ENCODE measurements around the gene PRXL2A. TPM values are rescaled to one million over a fixed set of nuclear protein-coding genes. Genes with fewer than 3 reads are reported as not detected.
A peak's percentile ranks its signal among the peaks of the same experiment; 100 is the strongest.
"Not testable (repeated sequence)": the region's sequence is repeated elsewhere in the genome, so short reads cannot be mapped to it uniquely, and the experiment has no call there.

The PRXL2A gene
- total and polyA plus RNA-seq, 9 donors: 24.8 to 58.9 (median 43.7) TPM

DNA sequence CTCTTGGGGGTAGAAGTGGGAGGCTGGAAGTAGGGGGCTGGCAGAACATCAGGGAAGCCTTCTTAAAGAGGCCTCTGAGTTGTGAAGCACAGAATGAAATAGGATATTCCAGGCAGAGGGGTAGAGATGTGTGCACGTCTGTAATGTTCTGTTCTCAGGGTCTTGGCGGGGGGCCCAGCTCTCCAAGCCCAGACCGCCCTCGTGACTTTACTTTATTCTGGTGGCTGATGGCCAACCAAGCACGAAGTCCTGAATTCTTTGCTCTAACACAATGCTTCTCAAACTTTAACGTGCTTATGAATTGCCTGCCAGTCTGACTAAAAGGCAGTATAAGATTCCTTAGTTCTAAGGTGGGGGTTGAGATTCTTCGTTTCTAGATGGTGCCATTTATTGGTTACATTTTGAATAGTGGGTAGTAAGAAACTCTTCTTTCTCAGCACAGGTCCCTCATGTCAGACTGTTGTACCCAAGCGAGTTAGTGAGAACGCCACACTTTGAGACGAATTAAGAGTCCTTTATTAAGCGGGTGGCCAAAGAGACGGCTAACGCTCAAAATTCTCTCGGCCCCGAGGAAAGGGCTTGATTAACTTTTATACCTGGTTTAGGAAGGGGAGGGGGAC, 8.2 kb downstream of the PRXL2A start:
- 43 to 52% (median 47%) methylated on average over 15 of the region's 15 CpGs for WGBS, 3 donors
- no peaks in the 10 kb centered on the region for H3K9me3 ChIP-seq
- intact Hi-C loops (cut with DNase I): no loop called here
- peaks cover 21% of the 10 kb centered on the region for H3K4me1 ChIP-seq (ENCODE audit: insufficient read depth)
- H3K27ac ChIP-seq: peak overlapping the region in 1 of 2 donors; percentile 30
- H3K27me3 ChIP-seq: no peaks in the 10 kb centered on the region
- TF ChIP-seq POLR2A (IDR thresholded peaks at IDR 0.05) (no peak), EP300 (IDR thresholded peaks at IDR 0.05) (no peak)
- TF ChIP-seq, protein P1, sequence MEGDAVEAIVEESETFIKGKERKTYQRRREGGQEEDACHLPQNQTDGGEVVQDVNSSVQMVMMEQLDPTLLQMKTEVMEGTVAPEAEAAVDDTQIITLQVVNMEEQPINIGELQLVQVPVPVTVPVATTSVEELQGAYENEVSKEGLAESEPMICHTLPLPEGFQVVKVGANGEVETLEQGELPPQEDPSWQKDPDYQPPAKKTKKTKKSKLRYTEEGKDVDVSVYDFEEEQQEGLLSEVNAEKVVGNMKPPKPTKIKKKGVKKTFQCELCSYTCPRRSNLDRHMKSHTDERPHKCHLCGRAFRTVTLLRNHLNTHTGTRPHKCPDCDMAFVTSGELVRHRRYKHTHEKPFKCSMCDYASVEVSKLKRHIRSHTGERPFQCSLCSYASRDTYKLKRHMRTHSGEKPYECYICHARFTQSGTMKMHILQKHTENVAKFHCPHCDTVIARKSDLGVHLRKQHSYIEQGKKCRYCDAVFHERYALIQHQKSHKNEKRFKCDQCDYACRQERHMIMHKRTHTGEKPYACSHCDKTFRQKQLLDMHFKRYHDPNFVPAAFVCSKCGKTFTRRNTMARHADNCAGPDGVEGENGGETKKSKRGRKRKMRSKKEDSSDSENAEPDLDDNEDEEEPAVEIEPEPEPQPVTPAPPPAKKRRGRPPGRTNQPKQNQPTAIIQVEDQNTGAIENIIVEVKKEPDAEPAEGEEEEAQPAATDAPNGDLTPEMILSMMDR (IDR thresholded peaks at IDR 0.05): no peak
- DNase-seq: peak; percentile 84 to 93 (median 87)
- no peak overlapping the region for H3K4me3 ChIP-seq
- H3K36me3 ChIP-seq: no peaks in the 10 kb centered on the region

DNA sequence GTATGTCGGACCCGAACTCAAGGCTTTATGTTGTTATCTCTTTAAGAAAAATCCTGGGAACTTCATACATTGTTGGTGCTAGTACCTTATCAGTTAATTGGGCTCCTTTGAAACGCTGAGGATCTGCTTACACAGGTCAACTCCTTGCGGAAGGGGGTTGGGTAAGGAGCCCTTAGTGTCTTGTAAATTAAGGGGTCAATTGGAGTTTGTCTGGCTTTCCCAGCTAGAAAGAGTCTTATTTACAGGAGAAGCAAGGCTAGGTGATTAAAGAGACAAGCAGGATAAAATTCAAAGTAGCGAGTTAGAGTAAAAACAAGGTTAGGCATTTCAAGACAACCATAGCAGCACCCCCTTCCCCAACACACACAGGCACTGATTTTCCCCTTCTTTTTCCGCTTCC, 8.9 kb downstream of the PRXL2A start:
- DNase-seq; intact Hi-C loops (cut with DNase I); H3K27me3 ChIP-seq; H3K4me3 ChIP-seq; H3K9me3 ChIP-seq; H3K36me3 ChIP-seq; H3K27ac ChIP-seq: not testable (repeated sequence)
- peaks cover 20% of the 10 kb centered on the region for H3K4me1 ChIP-seq (ENCODE audit: insufficient read depth)
- 62 to 70% (median 63%) methylated on average over 6 of the region's 6 CpGs for WGBS, 3 donors

DNA sequence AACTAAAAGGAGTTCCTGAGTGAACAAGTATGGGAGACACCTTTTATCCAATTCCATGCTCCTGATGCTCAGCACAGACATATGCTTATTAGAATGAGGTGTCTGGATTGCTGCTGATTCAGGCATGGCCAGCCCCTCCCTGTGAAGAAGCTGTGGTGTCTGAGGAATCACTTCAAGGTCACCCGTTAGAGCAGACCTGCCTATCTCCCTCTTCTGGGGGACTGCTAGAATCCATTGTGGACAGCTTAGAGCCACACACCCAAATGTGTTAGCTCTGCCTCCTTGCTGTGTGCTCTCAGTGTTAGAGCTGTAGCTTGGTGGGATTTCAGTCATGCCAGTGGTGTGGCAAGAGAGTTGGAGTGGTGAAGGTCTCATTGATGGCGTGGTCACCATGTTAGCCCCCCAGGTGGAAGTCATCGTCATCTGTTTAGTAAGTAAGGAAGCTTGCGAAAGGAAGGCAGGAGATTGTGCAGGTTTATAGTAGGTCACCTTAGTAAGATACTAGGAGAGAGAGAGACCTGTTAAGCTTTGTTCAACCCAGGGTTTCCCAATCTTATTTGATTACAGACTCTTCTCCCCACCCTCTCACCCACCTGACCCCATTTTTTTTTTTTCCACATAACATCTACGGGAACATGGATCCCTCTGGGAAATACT, 12.8 kb downstream of the PRXL2A start:
- intact Hi-C loops (cut with DNase I): no loop called here
- no peaks in the 10 kb centered on the region for H3K27me3 ChIP-seq
- H3K27ac ChIP-seq: no peak overlapping the region
- WGBS, 3 donors: 66 to 85% (median 69%) methylated on average over 5 of the region's 5 CpGs
- H3K4me1 ChIP-seq (ENCODE audit: insufficient read depth): peaks cover 7% of the 10 kb centered on the region
- H3K9me3 ChIP-seq: no peaks in the 10 kb centered on the region
- H3K4me3 ChIP-seq: no peak overlapping the region
- TF ChIP-seq POLR2A (IDR thresholded peaks at IDR 0.05): no peak
- TF ChIP-seq, protein P1 (IDR thresholded peaks at IDR 0.05): no peak
- no peak for TF ChIP-seq EP300 (IDR thresholded peaks at IDR 0.05)
- DNase-seq: no peak
- no peaks in the 10 kb centered on the region for H3K36me3 ChIP-seq

DNA sequence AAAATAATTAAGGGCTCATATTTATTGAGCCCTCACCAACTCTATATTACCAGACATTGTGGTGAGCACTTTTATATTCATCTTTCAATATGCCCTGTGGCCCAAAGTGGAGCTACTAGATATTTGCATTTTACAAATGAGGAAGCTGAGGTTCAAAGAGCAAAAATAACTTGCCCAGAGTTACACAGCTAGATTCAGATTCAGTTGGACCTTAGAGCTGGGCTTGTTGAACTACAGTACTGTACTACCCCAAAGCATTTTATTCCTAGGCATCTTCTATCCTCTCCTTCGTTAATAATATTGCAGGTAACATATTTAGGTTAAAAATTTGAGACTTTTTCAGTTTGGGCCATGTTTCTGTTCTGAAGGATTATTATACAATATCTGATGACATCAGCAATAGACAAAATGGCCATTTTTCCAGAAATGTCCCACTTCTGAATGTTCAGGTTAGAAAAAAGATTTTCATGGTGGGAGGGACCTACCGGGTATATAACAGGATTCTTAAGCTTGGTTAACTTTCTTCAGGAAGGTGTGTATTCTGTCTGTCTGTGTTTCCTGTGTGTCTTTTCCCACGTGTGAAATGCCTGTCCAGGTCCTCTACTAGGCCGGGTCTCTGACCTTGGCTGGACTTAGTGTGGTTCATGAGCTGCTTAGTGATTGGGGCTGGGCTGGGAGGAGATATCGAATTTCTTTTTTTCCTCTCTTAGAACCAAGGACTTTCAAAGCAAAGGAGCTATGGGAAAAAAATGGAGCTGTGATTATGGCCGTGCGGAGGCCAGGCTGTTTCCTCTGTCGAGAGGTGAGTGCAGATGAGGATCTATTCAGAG, 13.6 kb downstream of the PRXL2A start:
- no peak overlapping the region for H3K4me3 ChIP-seq

More for the DNA sequence above, 13.6 kb downstream of the PRXL2A start:
- Histone ChIP-seq H3K36me3 (no peaks in the 10 kb centered on the region), H3K4me1 (ENCODE audit: insufficient read depth) (peaks cover 4% of the 10 kb centered on the region), H3K9me3 (no peaks in the 10 kb centered on the region), H3K27ac (no peak overlapping the region), H3K27me3 (no peaks in the 10 kb centered on the region)
- no peak for TF ChIP-seq POLR2A (IDR thresholded peaks at IDR 0.05)
- TF ChIP-seq, protein P1 (IDR thresholded peaks at IDR 0.05): no peak
- TF ChIP-seq EP300 (IDR thresholded peaks at IDR 0.05): no peak
- intact Hi-C loops (cut with DNase I): no loop called here
- no peak for DNase-seq
- 77 to 83% (median 80%) methylated on average over 8 of the region's 8 CpGs for WGBS, 3 donors
